HepG2 (cell line): Measurements from ENCODE around the gene SIRPB2. TPM values are rescaled to one million over a fixed set of nuclear protein-coding genes. Genes with fewer than 3 reads are reported as not detected.

ENCODE experiments used
- CCDC6 ChIP-seq: sonication (generic); formaldehyde crosslinking; IDR thresholded peaks from 2 replicates; pipeline ENCODE4 v1.8.1; 2022; ENCODE audit warnings: mild to moderate bottlenecking, missing genetic modification reagents, moderate library complexity
- EEA1 ChIP-seq: sonication (generic); formaldehyde crosslinking; IDR thresholded peaks from 2 replicates; pipeline ENCODE4 v1.5.1; 2020; ENCODE audit warnings: mild to moderate bottlenecking, missing genetic modification reagents, borderline replicate concordance
- ERF ChIP-seq: IDR thresholded peaks from 2 replicates; pipeline ENCODE4 v1.6.1; 2018; ENCODE audit warnings: missing biosample characterization, missing genetic modification reagents
- HMG20B ChIP-seq: conservative IDR thresholded peaks from 2 replicates; pipeline ENCODE4 v1.6.1; 2016; ENCODE audit warnings: missing genetic modification reagents, missing compliant biosample characterization
- HNF4G ChIP-seq, 2 experiments: sonication (generic) in 1 of 2; formaldehyde crosslinking in 1 of 2; IDR thresholded peaks; 2 replicates each; pipeline versions ENCODE4 v1.4.0 to v1.6.1; 2011 to 2020; ENCODE audit warnings: borderline replicate concordance in 2 of 2, low read depth in 2 of 2, mild to moderate bottlenecking in 2 of 2, low read length in 1 of 2, missing genetic modification reagents in 1 of 2, moderate library complexity in 1 of 2
- JDP2 ChIP-seq: sonication (generic); formaldehyde crosslinking; IDR thresholded peaks from 2 replicates; pipeline ENCODE4 v1.8.1; 2022; ENCODE audit warnings: missing genetic modification reagents, borderline replicate concordance
- KAT8 ChIP-seq: IDR thresholded peaks from 2 replicates; pipeline ENCODE4 v1.6.1; 2016; ENCODE audit warnings: missing genetic modification reagents, missing compliant biosample characterization
- NAIF1 ChIP-seq: sonication (generic); formaldehyde crosslinking; IDR thresholded peaks from 2 replicates; pipeline ENCODE4 v1.5.0; 2020; ENCODE audit warnings: mild to moderate bottlenecking, missing genetic modification reagents, borderline replicate concordance
- PITX1 ChIP-seq: sonication (generic); formaldehyde crosslinking; IDR thresholded peaks from 2 replicates; pipeline ENCODE4 v1.5.1; 2020; ENCODE audit warnings: mild to moderate bottlenecking, missing genetic modification reagents
- SAP130 ChIP-seq: IDR thresholded peaks from 2 replicates; pipeline ENCODE4 v1.6.1; 2016; ENCODE audit warnings: low read depth
- SCMH1 ChIP-seq: sonication (generic); formaldehyde crosslinking; IDR thresholded peaks from 2 replicates; pipeline ENCODE4 v1.9.0; 2021; ENCODE audit warnings: missing genetic modification reagents, mild to moderate bottlenecking, borderline replicate concordance
- TARDBP ChIP-seq: sonication (generic); formaldehyde crosslinking; IDR thresholded peaks from 2 replicates; pipeline ENCODE4 v1.8.0; 2022; ENCODE audit warnings: mild to moderate bottlenecking, missing genetic modification reagents
- TEAD3 ChIP-seq: optimal IDR thresholded peaks from 2 replicates; pipeline ENCODE3; 2016; ENCODE audit warnings: borderline replicate concordance
- ZNF12 ChIP-seq: sonication (generic); formaldehyde crosslinking; IDR thresholded peaks from 2 replicates; pipeline ENCODE4 v1.5.0; 2020; ENCODE audit warnings: missing genetic modification reagents
- ZNF264 ChIP-seq: sonication (generic); formaldehyde crosslinking; IDR thresholded peaks from 2 replicates; pipeline ENCODE4 v1.4.0; 2020; ENCODE audit warnings: missing genetic modification reagents
- ZNF335 ChIP-seq: sonication (generic); formaldehyde crosslinking; IDR thresholded peaks from 2 replicates; pipeline ENCODE4 v1.4.0; 2020; ENCODE audit warnings: missing genetic modification reagents
- ZNF598 ChIP-seq: sonication (generic); formaldehyde crosslinking; IDR thresholded peaks from 2 replicates; pipeline ENCODE4 v1.5.1; 2020; ENCODE audit warnings: mild to moderate bottlenecking, missing genetic modification reagents, borderline replicate concordance
- ZNF766 ChIP-seq: sonication (generic); formaldehyde crosslinking; IDR thresholded peaks from 2 replicates; pipeline ENCODE4 v1.5.0; 2020; ENCODE audit warnings: missing genetic modification reagents, borderline replicate concordance
- ZSCAN31 ChIP-seq: sonication (generic); formaldehyde crosslinking; IDR thresholded peaks from 2 replicates; pipeline ENCODE4 v1.5.0; 2020; ENCODE audit warnings: low read depth, mild to moderate bottlenecking, missing genetic modification reagents
- polyA plus RNA-seq, 8 experiments: library from polyadenylated mRNA; depleted of rRNA in 3 of 8; stranded (reverse) in 7 of 8; unstranded in 1 of 8; fragments of >200 nt; fragmentation: Illumina TruSeq in 4 of 8; extraction: Trizol in 4 of 8; gene quantifications; 2 replicates each; pipeline versions ENCODE4 v1.2.1 to v1.2.3, GENCODE V29; 2011 to 2016; ENCODE audit warnings: low read depth in 4 of 8, missing spikeins in 1 of 8, mixed read lengths in 1 of 8; ENCODE audit not compliant: insufficient read depth in 1 of 8
- total RNA-seq, 5 experiments: library from RNA; depleted of rRNA; stranded (reverse); fragments of >200 nt; fragmentation: Illumina TruSeq; extraction: Trizol; gene quantifications; 2 replicates each; pipeline ENCODE4 v1.2.3, GENCODE V29; 2016; ENCODE audit warnings: low read depth in 1 of 5
- TF ChIP-seq, protein P1 (sequence below): IDR thresholded peaks from 2 replicates; pipeline ENCODE4 v1.6.1; 2018; ENCODE audit warnings: missing genetic modification reagents, mild to moderate bottlenecking, missing compliant biosample characterization
- TF ChIP-seq, protein P2 (sequence below): sonication (generic); formaldehyde crosslinking; IDR thresholded peaks from 2 replicates; pipeline ENCODE4 v1.4.0; 2020; ENCODE audit warnings: missing genetic modification reagents
- TF ChIP-seq, protein P3 (sequence below): IDR thresholded peaks from 2 replicates; pipeline ENCODE4 v1.6.1; 2016; ENCODE audit warnings: missing compliant biosample characterization, missing genetic modification reagents, borderline replicate concordance
- TF ChIP-seq, protein P4 (sequence below): sonication (generic); formaldehyde crosslinking; IDR thresholded peaks from 2 replicates; pipeline ENCODE4 v1.4.0; 2020; ENCODE audit warnings: missing genetic modification reagents, borderline replicate concordance

Gene SIRPB2
- total and polyA plus RNA-seq, 2 of the 13 experiments (the other 11 are each of a cell fraction or from before 2014, with no cell fraction given): not detected

DNA sequence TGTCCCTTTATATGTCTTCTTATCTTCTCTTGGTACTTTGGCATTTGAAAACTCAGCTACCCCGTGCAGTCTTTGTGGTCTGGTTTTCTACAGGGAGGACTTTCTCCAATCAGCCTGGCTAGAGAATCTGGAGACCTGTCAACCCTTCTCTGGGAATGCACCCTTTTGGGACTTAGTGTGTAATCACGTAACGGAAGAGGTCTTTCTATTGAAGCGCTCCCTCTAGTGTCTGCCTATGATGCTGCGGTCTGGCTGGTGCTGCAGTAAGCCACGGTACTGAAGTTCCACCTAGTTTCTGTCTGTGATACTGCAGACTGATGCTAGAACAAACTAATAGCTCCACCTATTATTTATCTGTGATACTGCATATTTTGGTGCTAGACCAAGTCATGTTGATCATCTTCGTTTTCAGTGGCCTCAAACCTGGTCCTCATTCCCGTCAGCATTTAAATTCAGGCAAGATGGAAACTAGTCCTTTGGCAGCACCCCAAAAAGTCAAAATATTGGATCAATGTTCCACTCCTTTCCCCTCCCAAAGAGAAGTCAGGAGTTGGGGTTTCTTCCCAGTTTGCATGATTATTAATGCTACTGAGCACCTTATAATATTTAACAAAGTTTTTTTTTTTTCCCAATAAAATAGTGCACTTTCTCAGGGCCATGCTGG lies 12.5 kb upstream of the SIRPB2 start (continued):
- TF ChIP-seq, protein P1, sequence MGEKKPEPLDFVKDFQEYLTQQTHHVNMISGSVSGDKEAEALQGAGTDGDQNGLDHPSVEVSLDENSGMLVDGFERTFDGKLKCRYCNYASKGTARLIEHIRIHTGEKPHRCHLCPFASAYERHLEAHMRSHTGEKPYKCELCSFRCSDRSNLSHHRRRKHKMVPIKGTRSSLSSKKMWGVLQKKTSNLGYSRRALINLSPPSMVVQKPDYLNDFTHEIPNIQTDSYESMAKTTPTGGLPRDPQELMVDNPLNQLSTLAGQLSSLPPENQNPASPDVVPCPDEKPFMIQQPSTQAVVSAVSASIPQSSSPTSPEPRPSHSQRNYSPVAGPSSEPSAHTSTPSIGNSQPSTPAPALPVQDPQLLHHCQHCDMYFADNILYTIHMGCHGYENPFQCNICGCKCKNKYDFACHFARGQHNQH (CRISPR knock-in tag): peak; percentile 73
- TF ChIP-seq TARDBP (CRISPR knock-in tag) (peak; percentile 26; the same call in 1 of the 2 replicates), ZNF12 (peak; percentile 19; the same call in 1 of the 2 replicates), ZNF335 (CRISPR knock-in tag) (0 out of 2 replicates have a peak, but pooled peaks have one; percentile 49), ZNF264 (CRISPR knock-in tag) (no peak), HNF4G (IDR thresholded peaks at IDR 0.05; ENCODE audit: borderline replicate concordance, low read depth, low read length) (no peak), HNF4G (CRISPR knock-in tag; IDR thresholded peaks at IDR 0.05; ENCODE audit: borderline replicate concordance, low read depth) (no peak), KAT8 (CRISPR knock-in tag) (peak; percentile 59; the same call in 1 of the 2 replicates), TEAD3 (peak; percentile 78), ZNF598 (no peak), ZSCAN31 (no peak), EEA1 (CRISPR knock-in tag) (no peak), SCMH1 (CRISPR knock-in tag) (no peak), ERF (CRISPR knock-in tag) (peak; percentile 68; the same call in 1 of the 2 replicates), HMG20B (CRISPR knock-in tag) (peak; percentile 56; the same call in 1 of the 2 replicates), SAP130 (peak; percentile 74; the same call in 1 of the 2 replicates), NAIF1 (no peak), CCDC6 (CRISPR knock-in tag) (0 out of 2 replicates have a peak, but pooled peaks have one; percentile 53), JDP2 (no peak), ZNF766 (CRISPR knock-in tag) (no peak), PITX1 (CRISPR knock-in tag) (peak; percentile 60; the same call in 1 of the 2 replicates)
- TF ChIP-seq, protein P2, sequence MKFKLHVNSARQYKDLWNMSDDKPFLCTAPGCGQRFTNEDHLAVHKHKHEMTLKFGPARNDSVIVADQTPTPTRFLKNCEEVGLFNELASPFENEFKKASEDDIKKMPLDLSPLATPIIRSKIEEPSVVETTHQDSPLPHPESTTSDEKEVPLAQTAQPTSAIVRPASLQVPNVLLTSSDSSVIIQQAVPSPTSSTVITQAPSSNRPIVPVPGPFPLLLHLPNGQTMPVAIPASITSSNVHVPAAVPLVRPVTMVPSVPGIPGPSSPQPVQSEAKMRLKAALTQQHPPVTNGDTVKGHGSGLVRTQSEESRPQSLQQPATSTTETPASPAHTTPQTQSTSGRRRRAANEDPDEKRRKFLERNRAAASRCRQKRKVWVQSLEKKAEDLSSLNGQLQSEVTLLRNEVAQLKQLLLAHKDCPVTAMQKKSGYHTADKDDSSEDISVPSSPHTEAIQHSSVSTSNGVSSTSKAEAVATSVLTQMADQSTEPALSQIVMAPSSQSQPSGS (CRISPR knock-in tag): peak; percentile 75; the same call in 1 of the 2 replicates
- TF ChIP-seq, protein P3, sequence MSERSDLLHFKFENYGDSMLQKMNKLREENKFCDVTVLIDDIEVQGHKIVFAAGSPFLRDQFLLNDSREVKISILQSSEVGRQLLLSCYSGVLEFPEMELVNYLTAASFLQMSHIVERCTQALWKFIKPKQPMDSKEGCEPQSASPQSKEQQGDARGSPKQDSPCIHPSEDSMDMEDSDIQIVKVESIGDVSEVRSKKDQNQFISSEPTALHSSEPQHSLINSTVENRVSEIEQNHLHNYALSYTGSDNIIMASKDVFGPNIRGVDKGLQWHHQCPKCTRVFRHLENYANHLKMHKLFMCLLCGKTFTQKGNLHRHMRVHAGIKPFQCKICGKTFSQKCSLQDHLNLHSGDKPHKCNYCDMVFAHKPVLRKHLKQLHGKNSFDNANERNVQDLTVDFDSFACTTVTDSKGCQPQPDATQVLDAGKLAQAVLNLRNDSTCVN (CRISPR knock-in tag): peak; percentile 70; the same call in 1 of the 2 replicates
- TF ChIP-seq, protein P4, sequence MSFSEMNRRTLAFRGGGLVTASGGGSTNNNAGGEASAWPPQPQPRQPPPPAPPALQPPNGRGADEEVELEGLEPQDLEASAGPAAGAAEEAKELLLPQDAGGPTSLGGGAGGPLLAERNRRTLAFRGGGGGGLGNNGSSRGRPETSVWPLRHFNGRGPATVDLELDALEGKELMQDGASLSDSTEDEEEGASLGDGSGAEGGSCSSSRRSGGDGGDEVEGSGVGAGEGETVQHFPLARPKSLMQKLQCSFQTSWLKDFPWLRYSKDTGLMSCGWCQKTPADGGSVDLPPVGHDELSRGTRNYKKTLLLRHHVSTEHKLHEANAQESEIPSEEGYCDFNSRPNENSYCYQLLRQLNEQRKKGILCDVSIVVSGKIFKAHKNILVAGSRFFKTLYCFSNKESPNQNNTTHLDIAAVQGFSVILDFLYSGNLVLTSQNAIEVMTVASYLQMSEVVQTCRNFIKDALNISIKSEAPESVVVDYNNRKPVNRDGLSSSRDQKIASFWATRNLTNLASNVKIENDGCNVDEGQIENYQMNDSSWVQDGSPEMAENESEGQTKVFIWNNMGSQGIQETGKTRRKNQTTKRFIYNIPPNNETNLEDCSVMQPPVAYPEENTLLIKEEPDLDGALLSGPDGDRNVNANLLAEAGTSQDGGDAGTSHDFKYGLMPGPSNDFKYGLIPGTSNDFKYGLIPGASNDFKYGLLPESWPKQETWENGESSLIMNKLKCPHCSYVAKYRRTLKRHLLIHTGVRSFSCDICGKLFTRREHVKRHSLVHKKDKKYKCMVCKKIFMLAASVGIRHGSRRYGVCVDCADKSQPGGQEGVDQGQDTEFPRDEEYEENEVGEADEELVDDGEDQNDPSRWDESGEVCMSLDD (CRISPR knock-in tag): no peak
